GM23248 (cell line): ENCODE data around the gene NR3C2.

Experiments
- EZH2 ChIP-seq: fragments of 200-600 bp; sonication (generic); IDR thresholded peaks from 2 replicates; pipeline ENCODE4 v1.6.1; 2018; ENCODE audit warnings: antibody characterized with exemption, mild to moderate bottlenecking; ENCODE audit not compliant: insufficient read depth, poor library complexity, severe bottlenecking
- EZH2phosphoT487 ChIP-seq: fragments of 200-600 bp; sonication (generic); IDR thresholded peaks from 2 replicates; pipeline ENCODE4 v1.6.1; 2018; ENCODE audit warnings: antibody characterized with exemption, moderate library complexity, mild to moderate bottlenecking, low read depth; ENCODE audit not compliant: insufficient read depth

DNA sequence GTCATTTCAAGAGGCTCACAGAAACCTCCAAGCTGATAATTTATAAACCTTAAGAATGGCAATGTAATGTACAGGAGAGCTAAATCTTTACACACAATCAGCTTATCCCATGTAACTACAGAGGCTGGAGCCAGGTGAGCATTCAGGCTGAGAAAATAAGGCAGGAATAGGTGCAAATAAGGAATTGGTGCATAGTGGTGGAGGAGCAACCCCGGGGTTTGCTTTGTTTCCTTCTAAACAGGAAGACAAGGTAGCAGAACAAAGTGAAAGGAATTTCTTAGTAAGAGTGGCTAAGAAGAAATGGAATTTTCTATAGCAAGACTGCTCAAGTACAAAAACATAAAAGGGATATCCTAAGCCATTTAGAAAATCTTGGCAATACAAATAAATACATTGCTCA is 82.4 kb downstream of the NR3C2 start:
- no peak for TF ChIP-seq EZH2
- TF ChIP-seq EZH2phosphoT487: no peak
